Measurements from ENCODE around the gene FERMT3. TPM values are rescaled to one million over a fixed set of nuclear protein-coding genes. Genes with fewer than 3 reads are reported as not detected.

Gene FERMT3
- total RNA-seq, 1 donor from 2014 or later, result 1.4 TPM

- Mint-ChIP-seq H3K36me3 (ENCODE audit: unreplicated experiment) (no peaks in the 10 kb centered on the region), H3K4me3 (ENCODE audit: unreplicated experiment) (no peak overlapping the region), H3K27ac (ENCODE audit: unreplicated experiment) (no peak overlapping the region)
These were observed 43.3 kb downstream of the FERMT3 start for GRCh38 chr11:64249563-64250414.

DNA sequence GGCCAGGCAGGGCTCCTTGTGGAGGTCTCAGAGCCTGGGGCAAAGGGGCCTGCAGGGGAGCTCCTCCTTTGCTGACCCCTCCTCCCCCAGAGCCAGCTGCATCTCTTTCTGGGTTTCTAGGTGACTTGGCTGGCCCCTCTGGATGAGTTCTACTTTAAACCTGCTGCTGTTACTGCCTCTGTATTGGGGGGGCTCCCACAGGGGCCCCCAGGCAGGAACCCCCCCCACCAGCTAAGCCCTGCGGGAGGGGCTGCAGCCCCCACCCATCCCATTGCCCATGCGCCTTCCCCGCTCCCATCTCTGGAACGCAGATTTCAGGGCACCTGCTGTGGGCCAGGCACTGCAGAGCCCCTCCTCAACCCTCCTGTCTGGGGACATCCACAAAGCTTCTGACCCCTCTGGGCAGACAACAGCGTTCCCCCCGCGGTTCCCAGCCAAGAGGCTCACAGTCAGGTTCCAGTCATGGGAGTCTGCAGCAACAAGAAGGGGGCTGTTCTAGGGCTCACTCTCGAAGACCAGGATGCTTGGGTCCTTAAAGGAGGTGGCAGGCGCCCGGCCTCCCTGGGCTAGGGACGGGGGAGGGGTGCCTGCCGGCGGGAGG is 44.0 kb downstream of the FERMT3 start:
- Mint-ChIP-seq H3K36me3 (ENCODE audit: unreplicated experiment) (no peaks in the 10 kb centered on the region), H3K4me1 (ENCODE audit: unreplicated experiment) (peaks cover 26% of the 10 kb centered on the region), H3K4me3 (ENCODE audit: unreplicated experiment) (peak overlapping the region; percentile 79), H3K27me3 (ENCODE audit: unreplicated experiment) (no peaks in the 10 kb centered on the region), H3K27ac (ENCODE audit: unreplicated experiment) (no peak overlapping the region), H3K9me3 (ENCODE audit: unreplicated experiment) (no peaks in the 10 kb centered on the region)
- no peak for DNase-seq (ENCODE audit: extremely low spot score, unreplicated experiment)
- no peak for TF ChIP-seq CTCF (IDR thresholded peaks at IDR 0.05)

More at GRCh38 chr11:64249563-64250414, 43.3 kb downstream of the FERMT3 start:
- no peak for DNase-seq (ENCODE audit: extremely low spot score, unreplicated experiment)
- Mint-ChIP-seq H3K27me3 (ENCODE audit: unreplicated experiment) (no peaks in the 10 kb centered on the region), H3K9me3 (ENCODE audit: unreplicated experiment) (no peaks in the 10 kb centered on the region), H3K4me1 (ENCODE audit: unreplicated experiment) (peaks cover 30% of the 10 kb centered on the region)
- TF ChIP-seq CTCF (IDR thresholded peaks at IDR 0.05), result no peak

DNA sequence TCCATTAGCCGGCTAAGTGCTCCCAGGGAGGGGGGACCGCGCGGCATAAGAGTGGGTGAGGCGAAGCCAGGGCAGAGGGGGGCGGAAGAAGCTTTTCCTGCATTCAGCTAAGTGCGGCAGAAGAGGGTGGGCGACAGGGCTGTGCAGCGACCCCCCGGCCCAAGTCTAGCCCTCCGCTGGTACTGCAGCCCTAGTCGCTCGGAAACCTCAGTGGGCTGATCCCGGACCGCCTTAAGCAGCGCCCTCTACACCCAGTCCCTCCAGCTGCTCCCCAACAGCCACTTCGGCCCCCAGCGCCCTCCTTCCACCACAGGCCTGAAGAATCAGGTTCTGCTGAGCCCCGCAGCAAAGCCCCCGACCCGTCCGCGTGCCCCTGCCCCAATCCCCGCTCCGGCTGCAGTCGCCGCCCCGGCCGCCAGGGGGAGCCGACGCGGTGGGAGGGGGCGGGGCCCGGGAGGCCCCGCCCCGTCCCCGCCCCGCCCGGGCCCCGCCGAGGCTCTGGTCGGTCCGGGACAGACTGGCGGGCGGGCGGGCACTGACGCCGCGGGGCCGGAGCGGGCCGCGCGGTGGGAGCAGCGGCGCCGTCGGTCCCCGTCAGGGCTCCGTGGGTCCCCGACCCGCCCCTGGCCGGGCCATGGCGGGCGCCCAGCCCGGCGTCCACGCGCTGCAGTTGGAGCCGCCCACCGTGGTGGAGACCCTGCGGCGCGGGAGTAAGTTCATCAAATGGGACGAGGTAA is 44.7 kb downstream of the FERMT3 start, which contains the start of gene PLCB3:
Gene PLCB3, plus strand, starts transcription at position 515 of the 737 bp plus-strand sequence. Its CDS starts 120 bp downstream, at position 635.
- Mint-ChIP-seq H3K27ac (ENCODE audit: unreplicated experiment) (peak within 1 kb of the TSS; percentile 64), H3K4me1 (ENCODE audit: unreplicated experiment) (peaks cover 26% of the 10 kb centered on the region), H3K27me3 (ENCODE audit: unreplicated experiment) (no peaks in the 10 kb centered on the region), H3K4me3 (ENCODE audit: unreplicated experiment) (peak within 1 kb of the TSS; percentile 86), H3K9me3 (ENCODE audit: unreplicated experiment) (no peaks in the 10 kb centered on the region), H3K36me3 (ENCODE audit: unreplicated experiment) (no peaks in the 10 kb centered on the region)
- DNase-seq (ENCODE audit: extremely low spot score, unreplicated experiment), result no peak
- peak; percentile 82 for TF ChIP-seq CTCF (IDR thresholded peaks at IDR 0.05)

DNA sequence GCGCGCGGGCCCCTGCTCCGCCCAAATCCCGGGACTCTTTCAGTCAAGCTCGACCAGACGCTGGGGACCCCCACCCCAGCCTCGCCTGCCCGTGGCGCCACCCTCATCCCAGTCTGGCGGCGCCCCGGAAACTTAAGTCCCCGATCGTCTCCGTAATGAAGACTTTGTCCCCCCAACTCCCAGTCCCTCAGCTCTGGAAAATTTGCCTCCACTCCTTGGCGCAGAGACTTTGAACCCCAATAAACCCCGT is 45.2 kb downstream of the FERMT3 start:
- H3K27me3 Mint-ChIP-seq (ENCODE audit: unreplicated experiment), result no peaks in the 10 kb centered on the region
- peaks cover 26% of the 10 kb centered on the region for H3K4me1 Mint-ChIP-seq (ENCODE audit: unreplicated experiment)
- no peak for DNase-seq (ENCODE audit: extremely low spot score, unreplicated experiment)
- peak overlapping the region; percentile 64 for H3K27ac Mint-ChIP-seq (ENCODE audit: unreplicated experiment)
- no peaks in the 10 kb centered on the region for H3K36me3 Mint-ChIP-seq (ENCODE audit: unreplicated experiment)
- H3K4me3 Mint-ChIP-seq (ENCODE audit: unreplicated experiment), result peak overlapping the region; percentile 86
- no peak for TF ChIP-seq CTCF (IDR thresholded peaks at IDR 0.05)
- no peaks in the 10 kb centered on the region for H3K9me3 Mint-ChIP-seq (ENCODE audit: unreplicated experiment)

Data from osteocyte (in vitro differentiated cells).